CD4-positive, alpha-beta T cell treated with Interleukin-17A for 4 hours (primary cell): ENCODE results near the gene AP1G2.
"Not testable (repeated sequence)": the region's sequence is repeated elsewhere in the genome, so short reads cannot be mapped to it uniquely, and the experiment has no call there.

Experiments used
- DNase-seq: peaks from one replicate; pipeline ENCODE4 v3.0.0-alpha.2; 2020; ENCODE audit warnings: mixed read lengths

AP1G2 gene

GRCh38 chr14:23567186-23568020, at the start of gene AP1G2:
Gene AP1G2 (minus strand): TSS chr14:23567791. CDS start chr14:23567314, 477 bp downstream.
- peak; percentile 96 for DNase-seq

GRCh38 chr14:23615856-23616255, 48.3 kb upstream of the AP1G2 start:
- no peak for DNase-seq

DNA sequence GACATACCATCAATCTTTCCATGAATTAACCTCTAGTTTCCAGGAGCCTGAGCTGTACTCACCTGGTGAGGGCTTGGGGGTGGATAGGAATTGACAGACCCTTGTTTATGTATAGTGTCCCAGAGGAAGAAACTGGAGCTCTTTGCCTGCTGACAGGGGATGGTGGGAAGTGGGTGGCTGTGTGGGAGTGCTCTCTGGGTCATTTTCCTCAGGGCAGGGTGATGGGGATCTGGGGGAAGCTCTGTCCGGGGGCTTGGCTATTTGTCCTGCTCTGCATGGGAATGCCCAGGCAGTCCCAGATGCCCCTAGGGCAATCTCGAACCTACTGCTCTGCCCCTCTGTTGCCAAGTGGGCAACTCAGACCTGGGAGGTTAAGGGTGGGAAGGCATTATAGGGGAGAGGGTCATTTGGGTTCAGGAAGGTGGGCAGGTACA, 46.8 kb upstream of the AP1G2 start:
- DNase-seq = no peak

- DNase-seq = no peak
Observed at GRCh38 chr14:23613242-23614070, 45.9 kb upstream of the AP1G2 start.

DNA sequence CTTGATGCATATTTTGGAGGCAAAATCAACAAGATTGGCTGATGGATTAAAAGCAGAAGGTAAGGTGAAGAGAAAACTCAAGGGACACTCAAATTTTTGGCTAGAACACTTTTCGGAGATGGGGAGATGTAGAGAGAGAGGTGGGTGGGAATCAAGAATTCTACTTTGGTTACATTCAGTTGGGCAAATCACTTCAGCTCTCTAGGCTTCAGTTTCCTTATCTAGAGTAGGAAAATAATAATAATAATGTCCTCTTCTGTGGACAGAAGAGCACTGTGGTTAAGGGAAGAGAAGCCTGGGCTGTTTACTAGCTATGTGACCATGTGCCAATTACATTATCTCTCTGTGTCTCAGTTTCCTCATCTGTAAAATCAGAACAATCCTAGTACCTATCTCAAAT, 45.2 kb upstream of the AP1G2 start:
- DNase-seq = no peak

DNA sequence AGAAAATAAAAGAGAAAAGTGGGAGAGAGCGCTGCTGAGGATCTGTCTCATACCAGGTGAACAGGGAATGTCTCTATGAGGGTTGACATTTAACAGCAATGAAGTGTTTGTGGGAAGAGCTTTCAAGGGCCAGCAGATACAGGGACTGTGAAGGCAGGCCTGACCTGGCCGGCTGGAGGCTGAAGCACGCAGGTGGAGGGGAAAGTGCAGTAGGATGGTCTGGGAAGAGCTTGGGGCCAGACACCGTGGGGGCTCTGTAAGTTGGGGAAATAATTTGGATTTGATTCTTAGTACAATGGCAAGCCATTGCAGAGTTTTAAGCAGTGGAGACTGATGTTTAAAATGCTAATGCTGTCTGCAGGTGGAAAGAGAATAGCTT, 44.8 kb upstream of the AP1G2 start:
- no peak for DNase-seq

DNA sequence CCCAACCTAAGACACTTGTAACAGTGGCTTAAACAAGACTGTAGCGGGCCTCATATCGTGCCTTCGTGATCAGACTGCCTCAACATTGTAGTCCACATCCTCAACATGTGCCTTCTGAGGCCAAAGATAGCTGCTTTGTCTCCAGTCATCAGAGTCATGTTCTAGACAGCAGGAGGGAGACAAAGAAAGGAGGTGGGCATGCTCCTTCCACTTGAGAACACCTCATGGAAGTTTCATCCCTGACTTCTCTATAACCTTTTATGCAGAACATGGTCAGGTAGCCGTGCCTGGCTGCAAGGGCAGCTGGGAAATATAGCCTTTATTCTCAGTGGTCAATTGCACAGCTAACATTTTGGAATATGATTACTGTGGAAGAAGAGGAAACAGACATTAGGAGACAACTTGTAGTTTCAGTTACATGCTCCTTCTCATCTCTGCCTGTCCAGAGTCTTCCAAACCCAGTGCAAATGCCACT, 43.3 kb upstream of the AP1G2 start:
- DNase-seq = peak; percentile 8

DNA sequence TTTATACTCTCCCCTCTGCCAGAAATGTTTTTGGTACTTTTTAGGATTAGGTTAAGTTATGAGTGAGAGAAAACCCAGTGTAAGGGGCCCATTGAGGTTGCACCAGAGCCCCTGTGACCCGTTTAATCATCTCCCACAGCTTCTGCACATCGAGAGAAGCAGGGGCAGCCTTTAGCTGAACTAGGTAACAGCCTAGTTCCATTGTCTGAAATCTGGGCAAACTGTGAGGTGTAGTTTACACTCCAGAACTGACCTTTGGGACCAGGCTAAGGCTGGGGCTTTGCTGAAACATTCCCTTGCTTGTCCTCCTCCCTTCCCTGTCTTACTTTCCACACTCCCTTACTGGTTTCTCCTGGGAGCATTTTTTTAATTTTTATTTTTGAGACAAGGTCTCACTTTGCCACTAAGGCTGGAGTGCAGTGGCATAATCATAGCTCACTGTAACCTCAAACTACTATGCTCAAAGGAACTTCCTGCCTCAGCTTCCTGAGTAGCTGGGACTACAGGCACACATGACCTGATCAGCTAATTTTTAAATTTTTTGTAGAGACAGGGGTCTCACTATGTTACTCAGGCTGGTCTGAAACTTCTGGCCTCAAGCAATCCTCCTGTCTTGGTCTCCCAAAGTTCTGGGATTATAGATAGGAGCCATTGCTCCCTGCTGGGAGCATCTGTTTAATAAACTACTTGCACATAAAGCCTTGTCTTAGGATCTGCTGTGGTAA, 42.7 kb upstream of the AP1G2 start:
- peak; percentile 37 for DNase-seq

GRCh38 chr14:23609411-23610089, 42.0 kb upstream of the AP1G2 start:
- not testable (repeated sequence) for DNase-seq

DNA sequence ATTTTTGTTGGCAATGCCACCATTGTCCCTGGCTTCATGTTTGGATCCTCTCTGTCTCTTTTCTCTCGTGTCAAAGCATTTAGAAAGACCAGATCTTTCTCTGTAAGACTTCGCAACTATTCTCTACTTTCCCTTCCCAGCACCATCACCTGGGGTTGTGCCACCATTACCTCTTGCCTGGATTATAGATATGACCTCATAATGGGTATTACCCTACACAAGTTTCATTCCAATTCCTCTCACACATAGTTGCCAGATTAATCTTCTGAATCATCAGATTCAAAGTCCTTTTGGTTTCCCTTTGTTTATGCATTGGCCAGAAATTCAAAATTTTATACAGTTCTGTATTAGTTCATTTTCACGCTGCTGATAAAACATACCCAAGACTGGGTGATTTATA, 41.4 kb upstream of the AP1G2 start:
- DNase-seq = no peak

DNA sequence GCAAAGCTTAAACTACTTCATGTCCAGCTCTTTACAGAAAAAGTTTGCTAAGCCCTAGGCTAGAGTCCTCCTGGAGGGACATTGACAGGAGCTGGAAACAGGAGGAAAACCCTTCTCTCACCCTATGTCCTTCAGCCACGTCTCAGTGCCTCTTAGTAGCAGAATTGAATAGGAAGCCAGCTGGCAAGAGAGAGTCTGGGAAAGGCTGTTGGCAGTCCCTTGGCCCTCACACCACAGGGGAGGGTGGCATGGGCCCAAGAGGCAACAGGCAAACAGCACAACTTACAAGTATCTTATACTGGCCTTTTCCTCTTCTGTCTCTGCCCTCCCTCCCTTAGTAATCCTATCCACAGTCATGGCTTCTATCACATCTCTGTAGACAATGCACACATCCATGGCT, 40.9 kb upstream of the AP1G2 start:
- no peak for DNase-seq

GRCh38 chr14:23605931-23606585, 38.5 kb upstream of the AP1G2 start:
- DNase-seq = no peak

DNA sequence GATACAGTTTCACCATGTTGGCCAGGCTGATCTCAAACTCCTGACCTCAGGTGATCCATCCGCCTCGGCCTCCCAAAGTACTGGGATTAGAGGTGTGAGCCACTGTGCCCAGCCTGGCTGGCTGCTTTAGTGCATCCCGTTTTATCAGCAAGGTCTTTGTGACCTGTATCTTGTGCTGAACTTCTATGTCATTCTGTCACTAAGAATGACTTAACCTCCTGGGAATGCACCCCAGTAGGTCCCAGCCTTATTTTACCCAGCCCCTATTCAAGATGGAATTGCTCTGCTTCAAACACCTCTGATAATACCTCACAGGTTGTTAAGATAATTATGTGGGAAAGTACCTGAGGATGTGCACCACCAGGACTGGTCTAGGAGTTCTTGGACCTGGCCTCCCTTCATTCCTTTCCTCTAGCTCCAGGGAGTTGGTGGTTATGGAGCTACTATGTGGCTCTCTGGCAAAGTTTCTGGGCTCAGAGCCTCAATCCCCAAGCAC, 37.1 kb upstream of the AP1G2 start:
- DNase-seq = no peak

DNA sequence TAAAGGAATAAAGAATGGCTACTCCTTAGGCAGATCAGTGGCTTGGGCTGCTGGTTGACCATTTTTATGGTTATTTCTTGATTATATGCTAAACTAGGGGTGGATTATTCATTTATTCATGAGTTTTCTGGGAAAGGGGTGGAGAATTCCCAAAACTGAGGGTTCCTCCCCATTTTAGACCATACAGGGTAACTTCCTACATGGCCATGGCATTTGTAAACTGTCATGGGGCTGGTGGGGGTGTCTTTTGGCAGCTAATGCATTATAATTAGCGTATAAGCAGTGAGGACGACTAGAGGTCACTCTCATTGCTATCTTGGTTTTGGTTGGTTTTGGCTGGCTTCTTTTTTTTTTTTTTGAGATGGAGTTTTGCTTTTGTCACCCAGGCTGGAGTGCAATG, 36.6 kb upstream of the AP1G2 start:
- no peak for DNase-seq

- no peak for DNase-seq
Observed at GRCh38 chr14:23603103-23603502, 35.5 kb upstream of the AP1G2 start.

GRCh38 chr14:23602181-23603095, 34.8 kb upstream of the AP1G2 start:
- DNase-seq = no peak

DNA sequence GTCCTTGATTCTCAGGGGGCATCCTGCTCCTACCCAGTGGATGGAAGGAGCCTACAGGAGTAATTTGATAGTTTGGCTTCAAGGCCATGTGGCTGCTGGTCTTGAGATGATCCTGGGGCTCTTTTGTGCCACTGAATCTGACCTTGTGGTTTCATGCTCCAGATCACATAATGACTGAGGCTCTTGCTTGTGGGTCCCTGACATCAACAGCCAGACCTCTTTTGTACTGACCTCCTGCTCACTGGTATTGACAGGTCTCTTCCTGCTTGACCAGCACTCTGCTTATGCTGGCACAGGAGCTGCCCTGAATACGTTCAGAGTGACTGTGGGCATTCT, 34.2 kb upstream of the AP1G2 start:
- no peak for DNase-seq

DNA sequence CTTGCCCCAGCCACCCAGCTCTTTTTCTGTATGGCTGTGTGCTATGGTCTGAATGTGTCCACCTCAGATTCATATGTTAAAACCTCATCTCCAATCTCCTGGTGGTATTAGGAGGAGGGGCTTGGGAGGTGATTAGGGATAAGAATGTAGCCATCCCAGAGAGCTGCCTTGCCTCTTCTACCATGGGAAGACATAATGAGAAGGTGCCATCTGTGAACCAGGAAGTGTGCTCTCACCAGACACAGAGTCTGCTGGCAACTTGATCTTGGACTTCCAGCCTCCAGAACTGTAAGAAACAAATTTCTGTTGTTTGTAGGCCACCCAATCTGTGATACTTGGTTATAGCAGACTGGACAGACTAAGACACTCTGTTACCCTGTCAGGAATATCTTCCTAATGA, 33.8 kb upstream of the AP1G2 start:
- no peak for DNase-seq

DNA sequence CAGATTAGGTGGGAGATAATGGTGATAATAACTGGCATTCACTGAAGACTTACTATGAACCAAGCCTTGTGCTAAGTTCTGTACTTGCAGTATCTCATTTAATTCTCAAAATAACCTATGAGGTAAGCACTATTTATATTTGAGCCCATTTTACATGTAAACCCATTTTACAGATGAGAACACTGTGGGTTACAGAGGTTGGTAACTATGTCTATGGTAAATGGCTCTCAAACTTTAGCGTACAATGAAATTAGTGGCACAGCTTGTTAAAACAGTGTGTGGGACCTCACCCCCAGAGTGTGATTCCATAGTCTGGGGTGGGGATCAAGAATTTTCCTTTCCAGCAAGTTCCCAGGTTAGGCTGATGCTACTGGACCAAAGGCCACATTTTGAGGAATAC, 33.2 kb upstream of the AP1G2 start:
- no peak for DNase-seq

DNA sequence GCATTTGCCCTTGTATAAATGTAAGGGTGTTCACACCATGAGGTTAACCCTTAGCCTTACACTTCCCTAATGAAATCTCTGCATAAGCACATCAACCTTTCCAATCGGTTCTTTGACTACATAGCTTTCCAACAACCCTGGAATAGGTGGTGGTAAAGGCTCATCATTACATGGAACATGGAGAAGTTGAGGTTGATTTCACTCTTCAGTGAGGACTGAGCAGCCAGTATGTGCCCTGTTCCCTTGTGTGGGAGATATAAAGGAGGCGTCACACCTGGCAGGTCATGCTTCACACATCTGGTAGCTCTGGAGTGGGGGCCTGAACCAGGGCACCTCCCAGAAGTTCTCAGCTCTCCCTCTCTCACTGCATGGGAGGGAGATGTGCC, 32.7 kb upstream of the AP1G2 start:
- DNase-seq = no peak

- not testable (repeated sequence) for DNase-seq
Observed at GRCh38 chr14:23594191-23594590, 26.6 kb upstream of the AP1G2 start.
